A673 (cell line): ENCODE data around the gene ANKRD11. TPM values are rescaled to one million over a fixed set of nuclear protein-coding genes. Genes with fewer than 3 reads are reported as not detected.
"Not testable (repeated sequence)": the region's sequence is repeated elsewhere in the genome, so short reads cannot be mapped to it uniquely, and the experiment has no call there.

Experiments
- BruUV-seq: library from RNA; stranded (reverse); fragments of 400-500 nt; replicated peaks from 2 replicates; lab custom pipeline; 2021; lab: Mats Ljungman, UMichigan
- CTCF ChIA-PET: fragments of 300-600 bp; sonication (Branson Sonifier 250); formaldehyde crosslinking; loops from one replicate; lab custom pipeline; 2022; ENCODE audit warnings: antibody characterized with exemption; lab: Charles Lee
- POLR2A ChIA-PET: fragments of 300-600 bp; sonication (Branson Sonifier 250); formaldehyde crosslinking; loops from one replicate; lab custom pipeline; 2022; ENCODE audit warnings: antibody characterized with exemption; ENCODE audit not compliant: low non-redundant PET; lab: Charles Lee
- DNase-seq: peaks from one replicate; pipeline ENCODE4 v3.0.0-alpha.2; 2015; ENCODE audit warnings: low spot score
- H3K27ac ChIP-seq: fragments of 200-600 bp; sonication (generic); 2 replicates; pipeline ENCODE4 v1.5.1; 2016; ENCODE audit warnings: mixed run types, low read depth, mild to moderate bottlenecking, mixed read lengths, antibody characterized with exemption, low read length; ENCODE audit not compliant: poor library complexity, severe bottlenecking
- H3K27me3 ChIP-seq: fragments of 200-600 bp; sonication (generic); replicated peaks from 2 replicates; pipeline ENCODE4 v1.6.1; 2017; ENCODE audit warnings: mixed run types, low read depth, mild to moderate bottlenecking, mixed read lengths, antibody characterized with exemption, low read length; ENCODE audit not compliant: insufficient read depth, poor library complexity
- H3K36me3 ChIP-seq: fragments of 200-600 bp; sonication (generic); 2 replicates; pipeline ENCODE4 v1.6.1; 2016; ENCODE audit warnings: mixed run types, mild to moderate bottlenecking, mixed read lengths, antibody characterized with exemption, low read length; ENCODE audit not compliant: insufficient read depth, poor library complexity, severe bottlenecking
- H3K4me1 ChIP-seq: fragments of 200-600 bp; sonication (generic); 2 replicates; pipeline ENCODE4 v1.6.1; 2017; ENCODE audit warnings: mixed run types, mild to moderate bottlenecking, mixed read lengths, antibody characterized with exemption, low read length; ENCODE audit not compliant: insufficient read depth, poor library complexity, severe bottlenecking
- H3K4me3 ChIP-seq: fragments of 200-600 bp; sonication (generic); 2 replicates; pipeline ENCODE4 v1.5.1; 2016; ENCODE audit warnings: low read depth, mixed run types, mild to moderate bottlenecking, mixed read lengths, low read length; ENCODE audit not compliant: poor library complexity, severe bottlenecking
- H3K9me3 ChIP-seq: fragments of 200-600 bp; sonication (generic); 2 replicates; pipeline ENCODE4 v1.6.1; 2016; ENCODE audit warnings: mixed run types, low read depth, mild to moderate bottlenecking, mixed read lengths, antibody characterized with exemption, low read length; ENCODE audit not compliant: poor library complexity, severe bottlenecking
- CTCF ChIP-seq: fragments of 300-800, 200-600 bp; sonication (generic); conservative IDR thresholded peaks from 2 replicates; pipeline ENCODE4 v1.5.1; 2017; ENCODE audit warnings: low read depth, mild to moderate bottlenecking, antibody characterized with exemption, low read length, moderate library complexity, mixed read lengths
- EZH2 ChIP-seq: fragments of 200-600 bp; sonication (generic); IDR thresholded peaks from 2 replicates; pipeline ENCODE4 v1.6.1; 2017; ENCODE audit warnings: borderline replicate concordance, low read depth, mild to moderate bottlenecking, mixed read lengths, antibody characterized with exemption, low read length; ENCODE audit not compliant: poor library complexity, severe bottlenecking
- intact Hi-C: fragments of 100-400 bp; cut with micrococcal nuclease; formaldehyde crosslinking; loops from one replicate; pipeline ENCODE4 v1.10.0; 2022; ENCODE audit not compliant: unreplicated experiment
- total RNA-seq: library from RNA; stranded (reverse); gene quantifications from 2 replicates; pipeline ENCODE4 v1.2.3, GENCODE V29; 2021

Gene ANKRD11
- total RNA-seq, 1 experiment from 2014 or later = 217 TPM

- H3K9me3 ChIP-seq = no peaks in the 10 kb centered on the region
- peak; percentile 63 for DNase-seq
- H3K27me3 ChIP-seq = no peaks in the 10 kb centered on the region
- intact Hi-C loops = no loop called here
- BruUV-seq = no TSS peak
- CTCF ChIA-PET = no interaction called here
- H3K36me3 ChIP-seq = no peaks in the 10 kb centered on the region
- POLR2A ChIA-PET = no interaction called here
- H3K4me1 ChIP-seq = peaks cover 8% of the 10 kb centered on the region
- TF ChIP-seq CTCF (no peak), EZH2 (no peak)
- H3K4me3 ChIP-seq = no peak overlapping the region
- no peak overlapping the region for H3K27ac ChIP-seq
Observed at GRCh38 chr16:89363621-89364393, 126.6 kb downstream of the ANKRD11 start.

- CTCF ChIA-PET, H3K4me3 ChIP-seq, H3K4me1 ChIP-seq, H3K36me3 ChIP-seq, BruUV-seq, DNase-seq, H3K27me3 ChIP-seq, H3K27ac ChIP-seq, POLR2A ChIA-PET, intact Hi-C loops, H3K9me3 ChIP-seq: not testable (repeated sequence)
Observed at GRCh38 chr16:89362540-89363223, 127.7 kb downstream of the ANKRD11 start.

GRCh38 chr16:89361751-89362539 lies 128.4 kb downstream of the ANKRD11 start:
- H3K4me1 ChIP-seq = peaks cover 8% of the 10 kb centered on the region
- CTCF ChIA-PET = no interaction called here
- no peak overlapping the region for H3K4me3 ChIP-seq
- H3K9me3 ChIP-seq = no peaks in the 10 kb centered on the region
- no peaks in the 10 kb centered on the region for H3K27me3 ChIP-seq
- no peak overlapping the region for H3K27ac ChIP-seq
- BruUV-seq = no TSS peak
- intact Hi-C loops = no loop called here
- no peaks in the 10 kb centered on the region for H3K36me3 ChIP-seq
- TF ChIP-seq CTCF (no peak), EZH2 (no peak)
- POLR2A ChIA-PET = interaction anchor here (0.7 kb wide), 1 partner anchor 95 kb away, joined by 4 read pairs; no protein-coding TSS in a partner anchor
- no peak for DNase-seq
